Measurements from ENCODE around the gene TSPO.

- TF ChIP-seq CTCF (IDR thresholded peaks at IDR 0.05; ENCODE audit: poor library complexity) (no peak), EZH2 (IDR thresholded peaks at IDR 0.05; ENCODE audit: borderline replicate concordance) (no peak)
Measured at GRCh38 chr22:43173566-43173965, 22.2 kb downstream of the TSPO start.
